Activated T-cell treated with anti-CD3 and anti-CD28 coated beads for 48 hours (primary cell): ENCODE data around the gene SPG7.
"Not testable (repeated sequence)": the region's sequence is repeated elsewhere in the genome, so short reads cannot be mapped to it uniquely, and the experiment has no call there.

Experiments used
- DNase-seq: peaks from one replicate; pipeline ENCODE4 v3.0.0-alpha.2; 2020; ENCODE audit warnings: low read depth

SPG7 gene

GRCh38 chr16:89581045-89581695 lies 73.0 kb downstream of the SPG7 start:
- no peak for DNase-seq

GRCh38 chr16:89581861-89582563 lies 73.8 kb downstream of the SPG7 start:
- DNase-seq = no peak

GRCh38 chr16:89582614-89583196 lies 74.5 kb downstream of the SPG7 start:
- DNase-seq = no peak

GRCh38 chr16:89583197-89583894 lies 75.1 kb downstream of the SPG7 start:
- DNase-seq = no peak

DNA sequence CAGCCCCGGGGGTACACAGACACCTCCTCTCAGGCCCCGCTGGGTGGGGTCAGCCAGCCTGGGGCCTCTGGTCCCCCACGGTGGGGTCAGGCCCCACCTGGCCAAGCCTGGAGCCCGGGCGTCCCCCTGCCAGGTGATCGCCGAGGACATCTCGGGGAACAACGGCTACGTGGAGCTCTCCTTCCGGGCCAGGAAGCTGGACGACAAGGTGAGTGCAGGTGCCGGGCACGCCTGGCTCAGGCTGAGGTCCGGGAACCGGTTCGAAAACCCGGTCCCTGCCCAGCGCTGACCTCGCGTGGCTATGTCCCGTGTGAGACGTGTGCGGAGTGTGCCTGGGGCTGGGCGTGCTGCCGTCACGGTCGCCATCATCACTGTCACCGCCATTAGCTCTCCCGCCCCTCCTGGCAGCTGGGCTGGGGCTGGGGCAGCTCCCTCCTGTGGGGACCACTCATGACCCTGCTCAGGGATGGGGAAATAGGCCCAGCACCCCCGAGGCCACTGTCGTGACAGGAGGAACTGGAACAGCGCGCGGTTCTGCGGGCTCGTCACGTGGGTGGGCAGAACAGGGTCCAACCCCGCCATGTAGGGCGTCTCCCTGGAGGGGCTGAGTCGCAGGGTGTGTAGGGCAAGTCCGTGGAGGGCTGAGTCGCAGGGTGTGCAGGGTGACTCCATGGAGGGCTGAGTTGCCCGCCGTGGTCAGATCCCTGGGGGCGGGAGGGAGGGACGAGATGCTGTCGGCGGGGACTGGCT lies 75.9 kb downstream of the SPG7 start:
- DNase-seq = no peak

DNA sequence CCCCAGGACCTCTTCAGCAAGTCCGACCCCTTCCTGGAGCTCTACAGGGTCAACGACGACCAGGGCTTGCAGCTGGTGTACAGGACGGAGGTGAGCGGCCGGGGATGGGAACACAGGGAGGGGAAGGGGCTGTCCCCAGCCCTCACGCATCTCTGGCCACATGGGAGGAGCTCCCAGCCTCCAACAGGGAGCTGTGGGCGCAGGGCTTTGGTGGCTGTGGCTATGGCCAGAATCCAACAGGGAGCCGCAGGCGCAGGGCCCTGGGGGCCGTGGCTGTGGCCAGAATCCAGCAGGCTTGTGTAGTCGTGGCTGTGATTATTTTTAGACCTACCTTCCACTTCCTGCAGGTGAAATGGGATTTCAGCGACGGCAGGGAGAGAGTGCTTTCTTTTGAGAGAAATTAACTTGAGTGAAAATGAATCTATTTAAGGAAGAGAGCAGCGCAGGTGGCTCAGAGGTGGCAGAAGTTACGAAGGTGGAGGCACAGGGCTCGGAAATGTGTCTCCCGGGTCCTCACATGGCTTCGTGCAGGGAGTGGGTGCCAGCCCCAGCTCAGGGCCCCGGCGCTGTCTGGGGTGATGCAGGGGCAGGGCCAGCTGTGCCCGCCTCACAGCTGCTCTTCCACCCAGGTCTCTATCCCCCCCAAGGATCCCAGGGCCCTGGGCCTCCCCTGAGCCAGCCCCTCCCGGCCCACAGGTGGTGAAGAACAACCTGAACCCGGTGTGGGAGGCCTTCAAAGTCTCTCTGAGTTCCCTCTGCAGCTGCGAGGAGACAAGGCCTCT lies 76.8 kb downstream of the SPG7 start:
- DNase-seq = no peak

DNA sequence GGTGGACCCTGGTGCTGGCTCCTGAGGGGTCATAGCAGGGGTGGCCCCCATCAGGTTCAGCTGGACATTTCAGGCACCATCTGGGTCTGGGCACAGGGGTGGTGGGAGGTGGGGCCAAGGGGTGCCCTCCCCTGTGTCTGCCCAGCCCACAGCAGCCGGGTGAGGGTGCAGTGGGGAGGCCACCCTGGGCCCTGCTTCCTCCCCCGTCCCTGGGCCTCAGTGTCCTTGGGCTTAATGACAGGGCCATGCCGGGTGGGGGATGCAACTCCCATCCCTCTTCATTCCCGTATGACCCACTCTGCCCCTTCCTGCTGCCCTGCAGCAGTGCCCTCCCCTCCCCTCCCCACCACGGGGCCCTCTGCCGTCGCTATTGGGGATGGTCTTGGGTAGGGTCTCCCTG lies 78.0 kb downstream of the SPG7 start:
- DNase-seq = no peak

- no peak for DNase-seq
Observed at GRCh38 chr16:89586853-89587252, 78.7 kb downstream of the SPG7 start.

DNA sequence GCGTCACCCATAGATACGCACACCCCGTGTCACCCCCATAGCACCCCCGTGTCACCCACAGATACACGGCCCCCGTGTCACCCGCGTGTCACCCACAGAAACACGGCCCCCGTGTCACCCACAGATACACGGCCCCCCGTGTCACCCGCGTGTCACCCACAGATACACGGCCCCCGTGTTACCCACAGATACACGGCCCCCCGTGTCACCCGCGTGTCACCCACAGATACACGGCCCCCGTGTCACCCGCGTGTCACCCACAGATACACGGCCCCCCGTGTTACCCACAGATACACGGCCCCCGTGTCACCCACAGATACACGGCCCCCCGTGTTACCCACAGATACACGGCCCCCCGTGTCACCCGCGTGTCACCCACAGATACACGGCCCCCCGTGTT lies 79.5 kb downstream of the SPG7 start:
- not testable (repeated sequence) for DNase-seq

DNA sequence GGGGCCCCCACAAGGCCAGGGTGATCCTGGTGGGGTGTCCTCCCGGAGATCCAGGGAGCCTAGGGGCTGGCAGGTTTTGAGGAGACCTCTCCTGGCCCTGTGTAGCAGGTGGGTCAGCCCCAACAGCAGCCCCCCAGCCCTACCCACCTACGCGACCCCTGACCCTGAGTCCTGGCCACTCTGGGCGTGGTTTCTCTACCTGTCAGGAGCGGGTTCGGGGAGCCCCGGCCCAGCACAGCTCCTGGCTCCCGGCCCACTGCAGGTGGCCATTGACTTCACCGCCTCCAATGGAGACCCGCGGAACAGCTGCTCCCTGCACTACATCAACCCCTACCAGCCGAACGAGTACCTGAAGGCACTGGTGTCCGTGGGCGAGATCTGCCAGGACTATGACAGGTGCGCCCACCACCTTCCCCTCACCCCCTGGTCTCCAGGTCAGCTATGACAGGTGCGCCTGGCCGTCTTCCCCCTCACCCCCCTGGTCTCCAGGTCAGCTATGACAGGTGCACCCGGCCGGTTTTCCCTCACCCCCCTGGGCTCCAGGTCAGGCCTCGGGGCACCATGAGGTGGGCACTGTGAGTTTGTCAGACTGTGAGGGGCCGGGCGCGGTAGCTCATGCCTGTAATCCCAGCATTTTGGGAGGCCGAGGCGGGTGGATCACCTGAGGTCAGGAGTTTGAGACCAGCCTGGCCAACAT lies 80.4 kb downstream of the SPG7 start:
- DNase-seq = no peak

DNA sequence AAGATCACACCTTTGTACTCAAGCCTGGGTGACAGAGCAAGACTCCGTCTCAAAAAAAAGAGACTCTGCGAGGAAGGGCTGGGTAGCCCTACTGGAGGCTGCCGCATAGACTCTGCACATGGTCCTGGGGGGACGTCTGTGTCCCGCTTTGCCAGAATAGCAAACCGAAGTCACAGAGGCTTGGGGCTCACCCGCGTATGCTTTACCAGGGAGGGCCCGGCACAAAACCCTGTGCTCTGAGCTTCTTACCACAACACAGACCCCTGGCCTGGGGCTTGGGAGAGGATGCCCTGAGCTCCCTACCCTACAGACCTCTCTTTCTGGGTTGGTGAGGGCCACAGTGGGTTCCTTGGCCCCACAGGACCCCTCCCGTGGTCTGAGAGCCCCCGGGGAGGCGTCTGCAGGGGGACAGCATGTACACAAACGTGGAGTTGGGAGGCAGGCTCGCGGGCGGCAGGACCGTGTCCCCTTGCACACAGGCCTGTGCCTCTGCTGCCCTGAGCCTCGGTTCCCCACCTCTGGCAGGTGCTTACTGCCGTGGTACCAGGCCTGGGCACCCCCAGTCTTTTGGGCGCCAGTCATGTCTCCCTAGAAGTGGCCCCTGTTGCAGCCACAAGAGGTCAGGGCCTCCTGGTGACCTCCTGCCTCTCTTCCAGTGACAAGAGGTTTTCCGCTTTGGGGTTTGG lies 81.2 kb downstream of the SPG7 start:
- no peak for DNase-seq

- DNase-seq = no peak
Observed at GRCh38 chr16:89593841-89594240, 85.6 kb downstream of the SPG7 start.

DNA sequence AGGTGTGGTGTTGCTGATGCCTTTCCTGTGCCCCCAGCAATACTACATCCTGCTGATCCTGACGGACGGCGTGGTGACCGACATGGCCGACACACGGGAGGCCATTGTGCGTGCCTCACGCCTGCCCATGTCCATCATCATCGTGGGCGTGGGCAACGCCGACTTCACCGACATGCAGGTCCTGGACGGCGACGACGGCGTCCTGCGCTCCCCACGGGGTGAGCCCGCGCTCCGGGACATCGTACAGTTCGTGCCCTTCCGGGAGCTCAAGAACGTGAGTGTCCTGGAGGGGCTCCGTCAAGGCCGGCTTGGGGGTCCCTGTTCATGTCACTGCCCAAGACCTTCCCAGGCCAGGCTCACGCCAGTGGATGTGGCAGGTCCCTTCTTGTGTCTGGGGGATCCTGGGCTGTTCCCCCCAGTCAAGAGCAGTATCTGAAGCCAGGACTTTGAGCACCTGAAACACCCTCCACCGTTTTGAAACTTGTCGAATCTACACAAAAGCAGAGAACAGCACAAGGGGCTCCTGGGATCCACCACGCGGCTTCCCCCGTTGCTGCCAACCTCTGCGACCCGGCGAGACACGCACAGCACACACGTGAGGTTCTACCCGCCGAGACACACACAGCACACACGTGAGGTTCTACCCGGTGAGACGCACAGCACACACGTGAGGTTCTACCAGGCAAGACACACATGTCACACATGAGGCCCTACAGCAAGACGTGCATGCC lies 87.3 kb downstream of the SPG7 start:
- no peak for DNase-seq

DNA sequence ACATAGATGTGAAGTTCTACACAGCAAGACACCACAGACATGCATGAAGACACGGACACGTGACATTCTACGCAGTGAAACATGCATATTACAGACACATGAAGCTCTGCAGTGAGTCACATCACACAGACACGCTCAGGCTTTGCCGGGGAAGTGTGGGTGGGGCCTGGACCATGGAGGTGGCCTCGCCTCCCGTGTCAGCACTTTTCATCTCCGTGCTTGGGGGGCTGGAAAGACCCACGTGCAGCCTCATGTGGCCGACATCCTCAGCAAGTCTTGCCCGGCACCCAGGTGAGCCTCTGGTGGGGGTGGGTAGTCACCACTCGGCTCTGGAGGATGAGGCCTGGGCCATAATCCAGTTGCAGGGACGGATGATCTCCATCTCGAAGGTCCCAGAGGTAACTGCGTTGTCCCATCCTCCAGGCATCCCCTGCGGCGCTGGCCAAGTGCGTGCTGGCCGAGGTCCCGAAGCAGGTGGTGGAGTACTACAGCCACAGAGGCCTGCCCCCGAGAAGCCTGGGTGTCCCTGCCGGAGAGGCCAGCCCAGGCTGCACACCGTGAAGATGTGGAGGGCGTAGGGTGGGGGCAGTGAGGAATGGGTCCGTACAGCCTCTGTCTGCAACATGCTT lies 88.0 kb downstream of the SPG7 start:
- no peak for DNase-seq

- DNase-seq = no peak
Observed at GRCh38 chr16:89596957-89597649, 88.9 kb downstream of the SPG7 start.

DNA sequence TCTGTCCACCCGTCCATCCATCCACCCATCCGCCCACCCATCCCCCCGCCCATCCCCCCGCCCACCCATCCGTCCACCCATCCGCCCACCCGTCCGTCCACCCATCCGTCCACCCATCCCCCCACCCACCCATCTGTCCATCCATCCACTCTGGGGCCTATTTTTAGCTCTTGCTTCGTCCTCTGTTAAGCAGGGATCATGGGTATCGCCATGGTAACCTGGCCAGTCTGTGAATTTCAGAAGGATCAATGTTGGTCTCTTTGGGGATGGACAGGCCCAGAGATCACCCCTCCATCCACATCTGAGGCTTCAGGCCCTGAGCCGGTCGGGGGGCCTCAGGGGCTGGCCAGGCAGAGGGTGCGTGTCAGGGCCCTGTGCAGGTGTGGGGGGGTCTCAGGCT lies 90.0 kb downstream of the SPG7 start:
- DNase-seq = no peak

DNA sequence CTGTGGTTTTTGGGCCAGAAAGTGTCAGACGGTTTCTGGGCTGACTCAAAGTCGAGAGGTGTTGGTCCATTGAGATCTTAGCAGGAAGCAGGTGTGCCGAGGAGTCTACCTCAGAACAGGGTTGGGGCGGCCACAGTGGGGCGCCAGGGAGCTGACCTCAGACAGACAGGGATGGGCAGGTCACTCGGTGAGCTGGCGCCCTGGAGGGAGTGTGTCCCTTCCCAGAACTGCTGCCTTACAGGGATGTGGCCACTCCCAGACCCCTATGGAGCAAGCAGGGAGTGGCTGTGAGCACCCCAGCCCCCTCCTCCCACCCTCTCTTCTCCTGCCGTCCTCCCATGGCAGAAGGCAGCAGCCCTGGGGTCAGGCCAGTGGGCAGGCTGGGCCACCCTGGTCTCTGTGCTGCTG lies 91.3 kb downstream of the SPG7 start:
- no peak for DNase-seq

- DNase-seq = no peak
Observed at GRCh38 chr16:89599902-89600301, 91.7 kb downstream of the SPG7 start.
